GM10266 (cell line): ENCODE data around the gene EHMT1.

Experiments used
- DNase-seq: peaks from one replicate; pipeline ENCODE4 v3.0.0; 2012; ENCODE audit errors: extremely low spot score
- CTCF ChIP-seq: IDR thresholded peaks from 2 replicates; pipeline ENCODE4 v1.5.1; 2012; ENCODE audit warnings: mild to moderate bottlenecking, low read depth; ENCODE audit not compliant: control insufficient read depth, insufficient read depth; ENCODE audit errors: missing control alignments

Gene EHMT1

GRCh38 chr9:137618105-137619067 is at the start of gene EHMT1:
TSS of gene EHMT1 (plus strand) at chr9:137619005. CDS start at chr9:137619029, 24 bp downstream.
- TF ChIP-seq CTCF: no peak
- peak; percentile 100 for DNase-seq

GRCh38 chr9:137569609-137570203 is 49.1 kb upstream of the EHMT1 start:
- no peak for DNase-seq
- TF ChIP-seq CTCF: no peak

GRCh38 chr9:137570566-137570965 is 48.2 kb upstream of the EHMT1 start:
- no peak for DNase-seq
- no peak for TF ChIP-seq CTCF

DNA sequence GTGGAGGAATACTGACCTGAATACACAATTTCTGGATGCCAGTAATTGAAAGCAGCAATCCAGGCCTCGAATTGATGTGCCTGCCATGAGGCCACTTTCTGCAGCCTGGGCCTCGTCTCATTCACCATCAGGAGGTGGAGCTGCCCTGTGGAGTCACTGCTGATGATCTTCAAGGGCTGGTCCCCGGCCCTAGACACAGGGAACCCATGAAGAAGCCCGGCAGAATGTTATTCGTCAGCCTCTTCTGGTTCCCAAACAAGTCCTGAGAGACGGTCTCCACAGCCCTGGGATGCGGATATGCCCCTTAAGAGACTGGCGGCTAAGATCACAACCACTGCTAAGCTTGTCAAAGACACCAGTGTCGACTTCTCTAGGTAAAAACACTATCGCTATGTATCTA is 44.6 kb upstream of the EHMT1 start:
- no peak for TF ChIP-seq CTCF
- DNase-seq: no peak

DNA sequence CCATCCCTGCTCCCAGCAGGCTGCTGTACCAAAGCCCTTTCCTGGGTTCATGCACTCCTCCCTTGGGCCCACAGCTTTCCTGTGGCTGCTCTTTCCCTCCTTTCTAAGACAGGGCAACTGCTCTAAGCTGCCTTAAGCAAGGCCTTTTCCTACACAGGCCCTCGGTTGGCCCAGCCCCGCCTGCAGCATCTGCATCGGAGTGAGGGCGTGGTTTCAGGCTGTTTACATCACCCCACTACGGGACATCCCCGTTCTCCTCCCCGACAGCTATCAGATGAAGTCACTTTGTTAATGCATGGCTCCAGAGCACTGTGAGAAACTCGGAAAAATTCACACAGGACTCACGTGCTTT is 43.5 kb upstream of the EHMT1 start:
- no peak for DNase-seq

GRCh38 chr9:137575716-137576411 is 42.9 kb upstream of the EHMT1 start:
- no peak for DNase-seq
- no peak for TF ChIP-seq CTCF

More for the DNA sequence above, 43.5 kb upstream of the EHMT1 start:
- no peak for TF ChIP-seq CTCF
